Measurements from ENCODE around the gene DNAH17. TPM values are rescaled to one million over a fixed set of nuclear protein-coding genes. Genes with fewer than 3 reads are reported as not detected.
A peak's percentile ranks its signal among the peaks of the same experiment; 100 is the strongest.

Gene DNAH17
- total RNA-seq, 3 donors from 2014 or later (not counting 1 experiment from before 2014, with no cell fraction given): 0.16 to 0.25 (median 0.24) TPM

DNA sequence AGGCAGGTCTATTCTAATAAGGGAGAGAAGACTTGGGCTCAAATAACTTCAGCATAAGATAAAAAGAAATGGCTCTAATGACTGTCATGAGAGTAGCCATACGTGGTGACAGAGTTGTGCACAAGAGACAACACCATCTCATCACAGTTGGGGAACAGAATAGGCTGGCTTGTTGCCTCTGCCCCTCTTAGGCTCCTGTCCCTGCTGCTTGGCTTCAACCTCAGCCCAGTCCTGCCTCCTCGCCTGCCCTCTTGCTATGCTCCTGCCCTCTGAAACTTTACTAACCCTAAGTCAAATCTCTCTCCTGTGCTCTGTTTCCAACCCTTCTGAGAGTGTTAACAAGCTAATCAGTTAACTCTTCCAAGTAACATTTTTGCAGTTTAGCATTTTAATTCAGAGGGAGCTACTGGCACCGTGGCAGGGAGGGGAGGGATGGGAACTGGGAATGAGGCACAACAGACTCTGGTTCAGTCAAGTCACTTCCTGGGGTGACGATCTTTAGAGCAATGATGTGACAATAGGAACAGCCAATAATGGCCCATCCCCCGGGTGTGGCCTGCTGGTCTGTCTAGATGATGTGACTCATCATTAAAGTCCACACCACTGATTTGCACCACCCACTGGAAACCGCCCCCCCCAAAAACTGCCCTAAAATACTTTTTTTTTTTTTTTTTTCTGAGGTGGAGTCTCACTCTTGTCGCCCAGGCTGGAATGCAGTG is 35.5 kb downstream of the DNAH17 start:
- H3K27ac Mint-ChIP-seq: no peak overlapping the region
- no peak overlapping the region for H3K4me3 Mint-ChIP-seq
- no peaks in the 10 kb centered on the region for H3K9me3 Mint-ChIP-seq
- H3K36me3 Mint-ChIP-seq: no peaks in the 10 kb centered on the region
- WGBS (ENCODE audit: insufficient coverage): 68% methylated on average over 5 of the region's 7 CpGs
- Histone ChIP-seq H3K36me3 (ENCODE audit: control insufficient read depth, insufficient read depth, low read length) (no peaks in the 10 kb centered on the region), H3K4me1 (ENCODE audit: control insufficient read depth, insufficient read depth, low read length) (no peaks in the 10 kb centered on the region), H3K4me3 (ENCODE audit: low read length) (no peak overlapping the region), H3K9me3 (ENCODE audit: control insufficient read depth, insufficient read depth, low read length) (no peaks in the 10 kb centered on the region), H3K27me3 (ENCODE audit: control insufficient read depth, insufficient read depth, low read length) (no peaks in the 10 kb centered on the region), H3K27ac (ENCODE audit: low read length) (no peak overlapping the region)
- peaks cover 0 to 4% of the 10 kb centered on the region in 2 donors for H3K27me3 Mint-ChIP-seq (ENCODE audit: low read depth in 2 of 2)
- DNase-seq (no peak), ATAC-seq (peak in 1 of 3 donors; percentile 41)
- TF ChIP-seq, protein P1, sequence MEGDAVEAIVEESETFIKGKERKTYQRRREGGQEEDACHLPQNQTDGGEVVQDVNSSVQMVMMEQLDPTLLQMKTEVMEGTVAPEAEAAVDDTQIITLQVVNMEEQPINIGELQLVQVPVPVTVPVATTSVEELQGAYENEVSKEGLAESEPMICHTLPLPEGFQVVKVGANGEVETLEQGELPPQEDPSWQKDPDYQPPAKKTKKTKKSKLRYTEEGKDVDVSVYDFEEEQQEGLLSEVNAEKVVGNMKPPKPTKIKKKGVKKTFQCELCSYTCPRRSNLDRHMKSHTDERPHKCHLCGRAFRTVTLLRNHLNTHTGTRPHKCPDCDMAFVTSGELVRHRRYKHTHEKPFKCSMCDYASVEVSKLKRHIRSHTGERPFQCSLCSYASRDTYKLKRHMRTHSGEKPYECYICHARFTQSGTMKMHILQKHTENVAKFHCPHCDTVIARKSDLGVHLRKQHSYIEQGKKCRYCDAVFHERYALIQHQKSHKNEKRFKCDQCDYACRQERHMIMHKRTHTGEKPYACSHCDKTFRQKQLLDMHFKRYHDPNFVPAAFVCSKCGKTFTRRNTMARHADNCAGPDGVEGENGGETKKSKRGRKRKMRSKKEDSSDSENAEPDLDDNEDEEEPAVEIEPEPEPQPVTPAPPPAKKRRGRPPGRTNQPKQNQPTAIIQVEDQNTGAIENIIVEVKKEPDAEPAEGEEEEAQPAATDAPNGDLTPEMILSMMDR (IDR thresholded peaks at IDR 0.05): no peak
- intact Hi-C loops (cut with micrococcal nuclease): no loop called here
- no peaks in the 10 kb centered on the region for H3K4me1 Mint-ChIP-seq

- ATAC-seq (no peak), DNase-seq (no peak)
- H3K36me3 ChIP-seq (ENCODE audit: control insufficient read depth, insufficient read depth, low read length): no peaks in the 10 kb centered on the region
- H3K4me1 ChIP-seq (ENCODE audit: control insufficient read depth, insufficient read depth, low read length): peaks cover 4% of the 10 kb centered on the region
- intact Hi-C loops (cut with micrococcal nuclease): no loop called here
- Mint-ChIP-seq H3K27ac (no peak overlapping the region), H3K4me1 (peaks cover 7 to 9% of the 10 kb centered on the region in 2 donors), H3K4me3 (no peak overlapping the region), H3K36me3 (no peaks in the 10 kb centered on the region), H3K27me3 (ENCODE audit: low read depth in 2 of 2) (peaks cover 0 to 4% of the 10 kb centered on the region in 2 donors), H3K9me3 (no peaks in the 10 kb centered on the region)
- no peak overlapping the region for H3K27ac ChIP-seq (ENCODE audit: low read length)
- 96% methylated on average over 11 of the region's 11 CpGs for WGBS (ENCODE audit: insufficient coverage)
- H3K4me3 ChIP-seq (ENCODE audit: low read length): no peak overlapping the region
- H3K9me3 ChIP-seq (ENCODE audit: control insufficient read depth, insufficient read depth, low read length): no peaks in the 10 kb centered on the region
- TF ChIP-seq, protein P1 (IDR thresholded peaks at IDR 0.05): no peak
- no peaks in the 10 kb centered on the region for H3K27me3 ChIP-seq (ENCODE audit: control insufficient read depth, insufficient read depth, low read length)
Observed at GRCh38 chr17:78539781-78540180, 37.4 kb downstream of the DNAH17 start.

- Histone ChIP-seq H3K4me1 (ENCODE audit: control insufficient read depth, insufficient read depth, low read length) (peaks cover 4% of the 10 kb centered on the region), H3K27me3 (ENCODE audit: control insufficient read depth, insufficient read depth, low read length) (no peaks in the 10 kb centered on the region), H3K36me3 (ENCODE audit: control insufficient read depth, insufficient read depth, low read length) (no peaks in the 10 kb centered on the region), H3K4me3 (ENCODE audit: low read length) (no peak overlapping the region), H3K27ac (ENCODE audit: low read length) (no peak overlapping the region), H3K9me3 (ENCODE audit: control insufficient read depth, insufficient read depth, low read length) (no peaks in the 10 kb centered on the region)
- Mint-ChIP-seq H3K27ac (no peak overlapping the region), H3K4me3 (no peak overlapping the region), H3K9me3 (no peaks in the 10 kb centered on the region), H3K36me3 (no peaks in the 10 kb centered on the region), H3K27me3 (ENCODE audit: low read depth in 2 of 2) (peaks cover 0 to 4% of the 10 kb centered on the region in 2 donors), H3K4me1 (peaks cover 7 to 9% of the 10 kb centered on the region in 2 donors)
- intact Hi-C loops (cut with micrococcal nuclease): no loop called here
- ATAC-seq (no peak), DNase-seq (no peak)
- WGBS (ENCODE audit: insufficient coverage): 90% methylated on average over 10 of the region's 10 CpGs
- TF ChIP-seq, protein P1 (IDR thresholded peaks at IDR 0.05): no peak
Observed at GRCh38 chr17:78538033-78538776, 39.0 kb downstream of the DNAH17 start.
